ENCODE measurements around the gene EMC1.

- TF ChIP-seq CTCF (IDR thresholded peaks at IDR 0.05) = no peak
- no peak for TF ChIP-seq EP300 (IDR thresholded peaks at IDR 0.05)
- TF ChIP-seq POLR2AphosphoS5 (IDR thresholded peaks at IDR 0.05) = no peak
These were observed 48.9 kb upstream of the EMC1 start for GRCh38 chr1:19300211-19300610.
